ENCODE data around the gene HIP1R.

HIP1R gene

DNA sequence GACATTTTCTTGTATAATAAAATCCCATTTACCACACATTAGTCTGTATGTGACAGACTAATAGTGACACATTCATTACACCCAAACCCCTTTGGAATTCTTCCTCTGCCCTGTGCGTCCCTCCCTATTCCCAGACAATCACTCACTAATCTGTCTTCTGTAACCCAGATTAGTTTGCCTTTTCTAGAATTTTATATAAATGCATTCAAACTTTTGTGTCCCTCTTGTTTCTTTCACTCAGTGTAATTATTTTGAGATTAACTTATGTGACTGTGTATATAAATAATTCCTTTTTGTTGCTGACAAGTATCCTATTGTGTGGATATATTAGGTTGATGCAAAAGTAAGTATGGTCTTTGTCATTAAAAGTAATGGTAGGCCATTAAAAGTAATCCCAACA lies 27.6 kb upstream of the HIP1R start:
- Histone ChIP-seq H3K4me2 (ENCODE audit: insufficient read depth, low read length) (no peak overlapping the region), H3K79me2 (ENCODE audit: insufficient read depth, low read length) (no peaks in the 10 kb centered on the region), H3K36me3 (ENCODE audit: insufficient read depth, low read length) (no peaks in the 10 kb centered on the region), H3K4me1 (ENCODE audit: insufficient read depth, low read length) (no peaks in the 10 kb centered on the region), H3K27me3 (ENCODE audit: insufficient read depth, low read length, poor library complexity) (no peaks in the 10 kb centered on the region), H3K4me3 (ENCODE audit: low read depth in 1 of 2, low read length in 2 of 2) (no peak overlapping the region), H4K20me1 (ENCODE audit: insufficient read depth, low read length) (no peaks in the 10 kb centered on the region), H2AFZ (ENCODE audit: low read depth, low read length) (no peak overlapping the region), H3K9me3 (ENCODE audit: insufficient read depth, low read length, severe bottlenecking) (no peaks in the 10 kb centered on the region), H3K9ac (ENCODE audit: low read depth, low read length) (no peak overlapping the region), H3K27ac (ENCODE audit: low read length) (no peak overlapping the region)
- ATAC-seq (ENCODE audit: insufficient read depth, low read depth) (no peak), DNase-seq (no peak)
- TF ChIP-seq, protein P1, sequence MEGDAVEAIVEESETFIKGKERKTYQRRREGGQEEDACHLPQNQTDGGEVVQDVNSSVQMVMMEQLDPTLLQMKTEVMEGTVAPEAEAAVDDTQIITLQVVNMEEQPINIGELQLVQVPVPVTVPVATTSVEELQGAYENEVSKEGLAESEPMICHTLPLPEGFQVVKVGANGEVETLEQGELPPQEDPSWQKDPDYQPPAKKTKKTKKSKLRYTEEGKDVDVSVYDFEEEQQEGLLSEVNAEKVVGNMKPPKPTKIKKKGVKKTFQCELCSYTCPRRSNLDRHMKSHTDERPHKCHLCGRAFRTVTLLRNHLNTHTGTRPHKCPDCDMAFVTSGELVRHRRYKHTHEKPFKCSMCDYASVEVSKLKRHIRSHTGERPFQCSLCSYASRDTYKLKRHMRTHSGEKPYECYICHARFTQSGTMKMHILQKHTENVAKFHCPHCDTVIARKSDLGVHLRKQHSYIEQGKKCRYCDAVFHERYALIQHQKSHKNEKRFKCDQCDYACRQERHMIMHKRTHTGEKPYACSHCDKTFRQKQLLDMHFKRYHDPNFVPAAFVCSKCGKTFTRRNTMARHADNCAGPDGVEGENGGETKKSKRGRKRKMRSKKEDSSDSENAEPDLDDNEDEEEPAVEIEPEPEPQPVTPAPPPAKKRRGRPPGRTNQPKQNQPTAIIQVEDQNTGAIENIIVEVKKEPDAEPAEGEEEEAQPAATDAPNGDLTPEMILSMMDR (IDR thresholded peaks at IDR 0.05; ENCODE audit: borderline replicate concordance, extremely low read depth, low read length, poor library complexity, severe bottlenecking), result no peak
- TF ChIP-seq EZH2 (IDR thresholded peaks at IDR 0.05; ENCODE audit: borderline replicate concordance, low read depth, low read length, severe bottlenecking), result no peak

DNA sequence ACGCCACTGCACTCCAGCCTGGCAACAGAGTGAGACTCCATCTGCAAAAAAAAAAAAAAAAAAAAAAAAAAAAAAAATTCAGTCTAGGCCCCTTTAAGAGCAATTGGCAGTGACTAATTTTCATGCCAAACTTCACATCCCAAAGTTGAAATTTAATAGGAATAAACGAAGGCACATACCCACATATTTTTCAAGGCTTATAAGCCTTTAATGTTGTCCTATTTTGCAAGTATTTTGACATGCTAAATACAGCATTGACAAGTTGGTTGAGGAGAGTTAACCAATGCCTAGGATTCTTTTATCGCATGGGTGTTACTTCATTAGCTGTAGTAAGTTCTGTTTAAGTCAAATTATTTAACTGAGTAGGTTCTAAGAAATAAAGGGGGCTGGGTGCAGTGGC lies 23.5 kb upstream of the HIP1R start:
- H3K27me3 ChIP-seq (ENCODE audit: insufficient read depth, low read length, poor library complexity), result no peaks in the 10 kb centered on the region
- no peaks in the 10 kb centered on the region for H3K4me1 ChIP-seq (ENCODE audit: insufficient read depth, low read length)
- no peak for DNase-seq
- H2AFZ ChIP-seq (ENCODE audit: low read depth, low read length), result no peak overlapping the region
- H3K79me2 ChIP-seq (ENCODE audit: insufficient read depth, low read length), result no peaks in the 10 kb centered on the region
- no peaks in the 10 kb centered on the region for H3K9me3 ChIP-seq (ENCODE audit: insufficient read depth, low read length, severe bottlenecking)
- no peak overlapping the region for H3K9ac ChIP-seq (ENCODE audit: low read depth, low read length)
- TF ChIP-seq EZH2 (IDR thresholded peaks at IDR 0.05; ENCODE audit: borderline replicate concordance, low read depth, low read length, severe bottlenecking), result no peak
- TF ChIP-seq, protein P1 (IDR thresholded peaks at IDR 0.05; ENCODE audit: borderline replicate concordance, extremely low read depth, low read length, poor library complexity, severe bottlenecking), result no peak
- H4K20me1 ChIP-seq (ENCODE audit: insufficient read depth, low read length), result no peaks in the 10 kb centered on the region
- no peak overlapping the region for H3K27ac ChIP-seq (ENCODE audit: low read length)
- H3K36me3 ChIP-seq (ENCODE audit: insufficient read depth, low read length), result no peaks in the 10 kb centered on the region
- no peak overlapping the region for H3K4me2 ChIP-seq (ENCODE audit: insufficient read depth, low read length)
- no peak overlapping the region for H3K4me3 ChIP-seq (ENCODE audit: low read depth in 1 of 2, low read length in 2 of 2)
- ATAC-seq (ENCODE audit: insufficient read depth, low read depth), result no peak

DNA sequence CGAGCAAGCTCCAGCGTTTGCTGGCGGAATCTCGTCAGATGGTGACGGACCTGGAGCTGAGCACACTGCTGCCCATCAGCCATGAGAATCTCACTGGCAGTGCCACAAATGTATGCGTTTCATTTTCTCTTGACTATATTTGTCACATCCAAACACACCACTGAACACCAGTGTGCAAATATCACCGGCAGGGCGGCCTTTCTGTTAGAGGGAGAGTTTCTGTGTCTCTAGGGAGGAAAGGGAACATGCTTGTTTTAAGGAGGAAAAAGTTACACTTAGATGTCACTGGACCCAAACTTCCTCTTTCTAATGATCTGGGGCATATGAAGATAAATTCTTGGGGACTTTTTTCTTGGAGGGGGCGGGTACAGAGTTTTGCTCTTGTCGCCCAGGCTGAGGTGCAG lies 21.9 kb upstream of the HIP1R start:
- Histone ChIP-seq H3K4me1 (ENCODE audit: insufficient read depth, low read length) (no peaks in the 10 kb centered on the region), H3K9me3 (ENCODE audit: insufficient read depth, low read length, severe bottlenecking) (no peaks in the 10 kb centered on the region), H3K4me3 (ENCODE audit: low read depth in 1 of 2, low read length in 2 of 2) (no peak overlapping the region), H3K27me3 (ENCODE audit: insufficient read depth, low read length, poor library complexity) (no peaks in the 10 kb centered on the region), H3K4me2 (ENCODE audit: insufficient read depth, low read length) (no peak overlapping the region), H4K20me1 (ENCODE audit: insufficient read depth, low read length) (no peaks in the 10 kb centered on the region), H3K79me2 (ENCODE audit: insufficient read depth, low read length) (no peaks in the 10 kb centered on the region), H3K9ac (ENCODE audit: low read depth, low read length) (no peak overlapping the region), H3K27ac (ENCODE audit: low read length) (no peak overlapping the region), H3K36me3 (ENCODE audit: insufficient read depth, low read length) (no peaks in the 10 kb centered on the region), H2AFZ (ENCODE audit: low read depth, low read length) (no peak overlapping the region)
- DNase-seq, result no peak
- no peak for ATAC-seq (ENCODE audit: insufficient read depth, low read depth)
- TF ChIP-seq, protein P1 (IDR thresholded peaks at IDR 0.05; ENCODE audit: borderline replicate concordance, extremely low read depth, low read length, poor library complexity, severe bottlenecking), result no peak
- no peak for TF ChIP-seq EZH2 (IDR thresholded peaks at IDR 0.05; ENCODE audit: borderline replicate concordance, low read depth, low read length, severe bottlenecking)

DNA sequence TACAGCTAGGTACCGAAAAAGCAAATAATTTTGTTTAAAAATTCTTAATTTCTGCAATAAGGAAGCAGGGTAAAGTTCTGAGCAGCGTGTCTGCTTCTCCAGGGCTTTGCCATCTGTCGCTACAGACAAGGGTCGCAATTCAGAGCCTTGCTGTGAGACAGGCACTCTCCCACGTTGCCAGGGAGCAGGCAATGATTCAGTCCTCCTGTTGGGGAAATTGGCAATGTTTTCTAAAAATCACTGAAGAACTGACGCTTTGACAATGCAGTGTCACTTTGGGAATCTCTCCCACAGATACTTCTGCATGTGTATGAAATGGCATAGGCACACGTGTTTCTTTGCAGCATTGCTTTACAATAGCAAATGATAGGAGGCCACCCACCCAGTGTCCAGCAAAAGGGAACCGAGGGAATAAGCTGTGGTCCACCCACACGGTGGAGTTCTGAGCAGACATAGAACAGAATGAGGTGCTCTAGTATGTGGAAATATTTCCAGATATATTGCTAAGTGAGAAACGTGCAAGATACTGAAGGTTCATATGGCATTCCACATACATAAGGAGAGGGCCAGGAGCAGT lies 16.0 kb upstream of the HIP1R start:
- Histone ChIP-seq H2AFZ (ENCODE audit: low read depth, low read length) (no peak overlapping the region), H3K36me3 (ENCODE audit: insufficient read depth, low read length) (no peaks in the 10 kb centered on the region), H3K4me1 (ENCODE audit: insufficient read depth, low read length) (no peaks in the 10 kb centered on the region), H3K9ac (ENCODE audit: low read depth, low read length) (no peak overlapping the region), H3K4me2 (ENCODE audit: insufficient read depth, low read length) (no peak overlapping the region), H3K4me3 (ENCODE audit: low read depth in 1 of 2, low read length in 2 of 2) (no peak overlapping the region), H3K9me3 (ENCODE audit: insufficient read depth, low read length, severe bottlenecking) (no peaks in the 10 kb centered on the region), H3K27me3 (ENCODE audit: insufficient read depth, low read length, poor library complexity) (no peaks in the 10 kb centered on the region), H3K79me2 (ENCODE audit: insufficient read depth, low read length) (no peaks in the 10 kb centered on the region), H4K20me1 (ENCODE audit: insufficient read depth, low read length) (no peaks in the 10 kb centered on the region), H3K27ac (ENCODE audit: low read length) (no peak overlapping the region)
- no peak for ATAC-seq (ENCODE audit: insufficient read depth, low read depth)
- TF ChIP-seq, protein P1 (IDR thresholded peaks at IDR 0.05; ENCODE audit: borderline replicate concordance, extremely low read depth, low read length, poor library complexity, severe bottlenecking), result no peak
- no peak for TF ChIP-seq EZH2 (IDR thresholded peaks at IDR 0.05; ENCODE audit: borderline replicate concordance, low read depth, low read length, severe bottlenecking)
- DNase-seq, result no peak

All from DND-41 (cell line).